Measurements from ENCODE around the gene OSBPL2.

Gene OSBPL2

GRCh38 chr20:62318400-62319345, 80.4 kb downstream of the OSBPL2 start:
- FAIRE-seq (no peak), DNase-seq (ENCODE audit: insufficient read length, low spot score) (no peak)
- no peak for TF ChIP-seq CTCF (IDR thresholded peaks at IDR 0.05; ENCODE audit: insufficient read depth, missing control alignments)

GRCh38 chr20:62319346-62319909, 81.1 kb downstream of the OSBPL2 start:
- no peak for DNase-seq (ENCODE audit: insufficient read length, low spot score)
- no peak for TF ChIP-seq CTCF (IDR thresholded peaks at IDR 0.05; ENCODE audit: insufficient read depth, missing control alignments)
- FAIRE-seq, result no peak

GRCh38 chr20:62320581-62321354, 82.4 kb downstream of the OSBPL2 start:
- DNase-seq (ENCODE audit: insufficient read length, low spot score), result no peak
- FAIRE-seq, result no peak
- TF ChIP-seq CTCF (IDR thresholded peaks at IDR 0.05; ENCODE audit: insufficient read depth, missing control alignments), result no peak

- no peak for TF ChIP-seq CTCF (IDR thresholded peaks at IDR 0.05; ENCODE audit: insufficient read depth, missing control alignments)
- DNase-seq (ENCODE audit: insufficient read length, low spot score) (no peak), FAIRE-seq (no peak)
Measured at GRCh38 chr20:62321521-62321948, 83.2 kb downstream of the OSBPL2 start.

- TF ChIP-seq CTCF (IDR thresholded peaks at IDR 0.05; ENCODE audit: insufficient read depth, missing control alignments), result no peak
- DNase-seq (ENCODE audit: insufficient read length, low spot score) (no peak), FAIRE-seq (no peak)
Measured at GRCh38 chr20:62321975-62322374, 83.7 kb downstream of the OSBPL2 start.

GRCh38 chr20:62322492-62323041, 84.2 kb downstream of the OSBPL2 start:
- no peak for DNase-seq (ENCODE audit: insufficient read length, low spot score)
- no peak for TF ChIP-seq CTCF (IDR thresholded peaks at IDR 0.05; ENCODE audit: insufficient read depth, missing control alignments)
- no peak for FAIRE-seq
